Measurements from ENCODE around the gene FNIP2.

DNA sequence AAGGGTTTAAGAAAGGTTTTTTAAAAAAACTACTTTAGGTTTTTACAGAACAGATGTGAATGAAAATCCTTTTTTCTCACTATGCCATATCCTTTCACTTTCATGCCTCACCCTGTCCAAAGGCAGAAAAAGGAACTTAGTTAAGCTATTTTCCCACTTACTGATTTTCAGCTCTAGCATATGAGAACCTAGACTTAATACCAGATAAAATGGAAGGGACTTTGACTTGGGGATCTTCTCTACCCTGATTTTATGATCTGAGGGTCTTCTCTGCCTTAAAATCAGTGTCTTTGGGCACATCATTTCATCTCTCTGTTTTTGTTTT is 42.4 kb downstream of the FNIP2 start:
- TF ChIP-seq, protein P1, sequence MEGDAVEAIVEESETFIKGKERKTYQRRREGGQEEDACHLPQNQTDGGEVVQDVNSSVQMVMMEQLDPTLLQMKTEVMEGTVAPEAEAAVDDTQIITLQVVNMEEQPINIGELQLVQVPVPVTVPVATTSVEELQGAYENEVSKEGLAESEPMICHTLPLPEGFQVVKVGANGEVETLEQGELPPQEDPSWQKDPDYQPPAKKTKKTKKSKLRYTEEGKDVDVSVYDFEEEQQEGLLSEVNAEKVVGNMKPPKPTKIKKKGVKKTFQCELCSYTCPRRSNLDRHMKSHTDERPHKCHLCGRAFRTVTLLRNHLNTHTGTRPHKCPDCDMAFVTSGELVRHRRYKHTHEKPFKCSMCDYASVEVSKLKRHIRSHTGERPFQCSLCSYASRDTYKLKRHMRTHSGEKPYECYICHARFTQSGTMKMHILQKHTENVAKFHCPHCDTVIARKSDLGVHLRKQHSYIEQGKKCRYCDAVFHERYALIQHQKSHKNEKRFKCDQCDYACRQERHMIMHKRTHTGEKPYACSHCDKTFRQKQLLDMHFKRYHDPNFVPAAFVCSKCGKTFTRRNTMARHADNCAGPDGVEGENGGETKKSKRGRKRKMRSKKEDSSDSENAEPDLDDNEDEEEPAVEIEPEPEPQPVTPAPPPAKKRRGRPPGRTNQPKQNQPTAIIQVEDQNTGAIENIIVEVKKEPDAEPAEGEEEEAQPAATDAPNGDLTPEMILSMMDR (IDR thresholded peaks at IDR 0.05): no peak
- TF ChIP-seq POLR2A (IDR thresholded peaks at IDR 0.05): no peak
- TF ChIP-seq POLR2AphosphoS5 (IDR thresholded peaks at IDR 0.05): no peak

Data from upper lobe of left lung (tissue), 4 donors.